Nephron (organoid): ENCODE measurements around the gene DYNLT3.

Source experiments
- H3K27ac Mint-ChIP-seq, 3 experiments: 2 replicates each; pipeline ENCODE4 v1.8.0; 2020; ENCODE audit warnings: mixed read lengths in 3 of 3, mild to moderate bottlenecking in 2 of 3, moderate library complexity in 1 of 3
- H3K27me3 Mint-ChIP-seq: 2 replicates; pipeline ENCODE4 v1.8.0; 2021; ENCODE audit warnings: low read depth, mild to moderate bottlenecking, moderate library complexity, mixed read lengths
- H3K36me3 Mint-ChIP-seq: 2 replicates; pipeline ENCODE4 v1.8.0; 2020; ENCODE audit warnings: low read depth, mixed read lengths
- H3K4me1 Mint-ChIP-seq: 2 replicates; pipeline ENCODE4 v1.8.0; 2020; ENCODE audit warnings: mixed read lengths
- H3K4me3 Mint-ChIP-seq, 3 experiments: 2 replicates each; pipeline ENCODE4 v1.8.0; 2020; ENCODE audit warnings: mild to moderate bottlenecking in 3 of 3, mixed read lengths in 3 of 3, moderate library complexity in 2 of 3
- H3K9me3 Mint-ChIP-seq: 2 replicates; pipeline ENCODE4 v1.8.0; 2020; ENCODE audit warnings: mixed read lengths
- TF ChIP-seq, protein P1 (sequence below), 3 experiments: fragments of 200-600 bp; sonication (generic); IDR thresholded peaks; one replicate each; pipeline ENCODE4 v1.5.0; 2021; ENCODE audit warnings: antibody characterized with exemption in 3 of 3; ENCODE audit not compliant: unreplicated experiment in 3 of 3

The DYNLT3 gene

DNA sequence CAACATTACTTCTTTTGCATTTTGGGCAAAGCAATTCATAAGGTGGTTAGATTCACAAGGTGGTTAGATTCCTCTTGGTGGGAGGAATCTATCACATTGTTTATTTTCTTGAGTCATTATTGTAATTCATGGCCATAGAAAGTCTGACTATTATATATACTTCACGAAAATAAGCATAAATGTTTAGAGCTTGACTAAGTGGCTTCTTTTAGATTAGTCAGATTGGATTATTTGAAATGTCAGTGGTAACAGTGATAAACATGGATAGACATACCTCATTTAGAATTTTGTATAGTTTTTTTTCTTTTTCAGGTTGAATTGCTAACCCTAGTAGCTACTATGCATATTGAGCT, 24.9 kb upstream of the DYNLT3 start:
- Mint-ChIP-seq H3K27ac (no peak overlapping the region), H3K36me3 (no peaks in the 10 kb centered on the region), H3K27me3 (no peaks in the 10 kb centered on the region), H3K9me3 (peaks cover 16% of the 10 kb centered on the region), H3K4me1 (peaks cover 4% of the 10 kb centered on the region), H3K4me3 (no peak overlapping the region)
- TF ChIP-seq, protein P1, sequence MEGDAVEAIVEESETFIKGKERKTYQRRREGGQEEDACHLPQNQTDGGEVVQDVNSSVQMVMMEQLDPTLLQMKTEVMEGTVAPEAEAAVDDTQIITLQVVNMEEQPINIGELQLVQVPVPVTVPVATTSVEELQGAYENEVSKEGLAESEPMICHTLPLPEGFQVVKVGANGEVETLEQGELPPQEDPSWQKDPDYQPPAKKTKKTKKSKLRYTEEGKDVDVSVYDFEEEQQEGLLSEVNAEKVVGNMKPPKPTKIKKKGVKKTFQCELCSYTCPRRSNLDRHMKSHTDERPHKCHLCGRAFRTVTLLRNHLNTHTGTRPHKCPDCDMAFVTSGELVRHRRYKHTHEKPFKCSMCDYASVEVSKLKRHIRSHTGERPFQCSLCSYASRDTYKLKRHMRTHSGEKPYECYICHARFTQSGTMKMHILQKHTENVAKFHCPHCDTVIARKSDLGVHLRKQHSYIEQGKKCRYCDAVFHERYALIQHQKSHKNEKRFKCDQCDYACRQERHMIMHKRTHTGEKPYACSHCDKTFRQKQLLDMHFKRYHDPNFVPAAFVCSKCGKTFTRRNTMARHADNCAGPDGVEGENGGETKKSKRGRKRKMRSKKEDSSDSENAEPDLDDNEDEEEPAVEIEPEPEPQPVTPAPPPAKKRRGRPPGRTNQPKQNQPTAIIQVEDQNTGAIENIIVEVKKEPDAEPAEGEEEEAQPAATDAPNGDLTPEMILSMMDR (IDR thresholded peaks at IDR 0.05; ENCODE audit: unreplicated experiment in 3 of 3): no peak

DNA sequence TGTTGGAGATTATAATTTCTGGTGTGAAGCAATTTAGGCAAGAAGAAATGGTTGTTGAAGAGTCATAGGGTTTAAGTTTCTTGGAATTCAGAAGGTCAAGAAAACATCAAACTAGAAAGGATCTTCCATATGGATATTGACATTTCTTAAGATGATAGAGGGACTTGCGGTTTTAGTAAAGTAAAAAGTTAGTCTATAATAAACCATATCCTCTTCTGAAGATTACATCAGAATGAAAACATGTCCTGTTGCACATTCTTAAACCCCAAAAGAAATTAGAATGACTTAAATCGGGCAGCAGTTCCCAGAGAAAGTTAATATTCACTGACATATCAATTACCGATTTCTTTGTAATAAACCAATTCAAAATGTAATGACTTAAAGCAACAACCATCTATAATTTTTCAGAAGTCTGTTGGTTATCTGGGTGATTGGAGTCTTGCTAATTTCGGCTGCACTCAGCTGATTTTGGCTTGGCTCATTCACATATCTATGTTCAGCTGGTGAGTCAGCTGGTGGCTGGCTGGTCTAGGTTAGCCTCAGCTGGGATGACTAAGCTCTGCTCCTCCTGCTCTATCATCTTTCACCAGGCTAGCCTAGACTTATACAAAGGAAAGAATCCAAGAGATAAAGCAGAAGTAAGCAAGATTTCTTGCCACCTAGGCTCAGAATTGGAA, 24.4 kb upstream of the DYNLT3 start:
- Mint-ChIP-seq H3K27ac (no peak overlapping the region), H3K36me3 (no peaks in the 10 kb centered on the region), H3K4me1 (peaks cover 4% of the 10 kb centered on the region), H3K4me3 (no peak overlapping the region), H3K27me3 (no peaks in the 10 kb centered on the region), H3K9me3 (peaks cover 20% of the 10 kb centered on the region)
- TF ChIP-seq, protein P1 (IDR thresholded peaks at IDR 0.05; ENCODE audit: unreplicated experiment in 3 of 3): no peak

DNA sequence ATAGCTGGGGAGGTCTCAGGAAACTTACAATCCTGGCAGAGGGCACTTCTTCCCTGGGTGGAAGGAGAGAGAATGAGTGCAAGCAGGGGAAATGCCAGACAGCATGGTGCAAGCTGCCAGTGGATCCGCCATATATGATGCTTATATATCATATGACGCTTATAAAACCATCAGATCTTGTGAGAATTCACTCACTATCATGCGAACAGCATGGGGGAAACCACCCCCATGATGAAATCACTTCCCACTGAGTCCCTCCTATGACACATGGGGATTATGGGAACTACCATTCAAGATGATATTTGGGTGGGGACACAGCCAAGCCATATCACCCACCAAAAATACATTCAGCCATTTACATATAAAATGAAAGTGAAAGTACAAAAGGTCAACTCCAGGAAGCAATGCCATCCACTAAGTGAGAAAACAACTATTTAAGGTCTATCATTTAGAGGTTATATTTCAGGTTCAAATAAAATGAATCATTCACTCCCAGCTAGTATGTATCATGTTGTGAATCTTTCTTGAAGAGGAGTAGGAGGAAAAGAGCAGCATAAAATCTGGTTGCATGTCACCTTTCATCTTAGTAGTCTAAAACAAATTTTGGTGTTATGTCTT, 20.3 kb upstream of the DYNLT3 start:
- TF ChIP-seq, protein P1 (IDR thresholded peaks at IDR 0.05; ENCODE audit: unreplicated experiment in 3 of 3): no peak
- H3K27ac Mint-ChIP-seq: no peak overlapping the region
- H3K27me3 Mint-ChIP-seq: no peaks in the 10 kb centered on the region
- no peaks in the 10 kb centered on the region for H3K36me3 Mint-ChIP-seq
- peaks cover 4% of the 10 kb centered on the region for H3K4me1 Mint-ChIP-seq
- H3K4me3 Mint-ChIP-seq: no peak overlapping the region
- peaks cover 19% of the 10 kb centered on the region for H3K9me3 Mint-ChIP-seq

DNA sequence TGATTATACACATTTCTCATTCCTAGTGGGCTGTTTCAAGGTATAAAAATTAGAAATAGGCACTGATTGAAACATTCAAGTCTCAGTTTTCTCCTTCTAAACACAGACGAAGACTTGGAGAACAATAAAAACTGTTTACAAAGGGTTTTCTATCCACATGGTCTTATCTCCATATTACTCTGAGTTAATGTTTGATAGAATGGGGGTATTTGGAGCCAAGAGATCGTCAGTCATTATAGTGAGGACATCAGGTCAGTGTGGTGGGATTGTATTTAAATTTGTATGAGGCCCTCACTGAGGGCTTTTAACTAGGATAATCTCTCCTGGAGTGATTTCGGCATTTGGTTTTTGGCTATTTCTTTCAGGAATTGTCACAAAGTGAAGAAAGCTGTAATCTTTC, 16.4 kb upstream of the DYNLT3 start:
- peak overlapping the region in 2 of 3 experiments; percentile 45 to 62 for H3K27ac Mint-ChIP-seq
- H3K9me3 Mint-ChIP-seq: peaks cover 12% of the 10 kb centered on the region
- no peaks in the 10 kb centered on the region for H3K27me3 Mint-ChIP-seq
- TF ChIP-seq, protein P1 (IDR thresholded peaks at IDR 0.05; ENCODE audit: unreplicated experiment in 3 of 3): no peak
- H3K4me3 Mint-ChIP-seq: no peak overlapping the region
- no peaks in the 10 kb centered on the region for H3K36me3 Mint-ChIP-seq
- peaks cover 16% of the 10 kb centered on the region for H3K4me1 Mint-ChIP-seq

DNA sequence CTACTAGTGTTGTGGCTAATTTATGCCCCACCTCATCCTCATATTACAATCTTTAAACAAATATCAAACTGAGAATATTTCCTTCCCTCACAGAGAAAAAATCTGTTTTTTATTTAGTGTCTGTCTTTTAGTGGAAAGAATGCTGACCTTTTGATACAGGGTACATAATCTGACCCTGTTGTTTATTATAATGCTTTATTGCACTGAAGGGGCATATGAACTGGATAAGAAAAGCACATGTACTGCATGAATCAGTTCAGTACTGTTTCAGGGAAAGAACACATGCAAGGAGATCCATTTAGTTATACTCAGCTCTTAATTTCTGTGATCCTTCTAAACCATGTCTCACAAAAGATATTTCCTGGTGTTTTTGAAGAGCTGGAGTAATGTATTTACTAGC, 15.5 kb upstream of the DYNLT3 start:
- TF ChIP-seq, protein P1 (IDR thresholded peaks at IDR 0.05; ENCODE audit: unreplicated experiment in 3 of 3): no peak
- no peaks in the 10 kb centered on the region for H3K27me3 Mint-ChIP-seq
- H3K4me3 Mint-ChIP-seq: no peak overlapping the region
- peaks cover 16% of the 10 kb centered on the region for H3K4me1 Mint-ChIP-seq
- peaks cover 8% of the 10 kb centered on the region for H3K9me3 Mint-ChIP-seq
- peak overlapping the region; percentile 14 to 76 (median 62) for H3K27ac Mint-ChIP-seq
- no peaks in the 10 kb centered on the region for H3K36me3 Mint-ChIP-seq

DNA sequence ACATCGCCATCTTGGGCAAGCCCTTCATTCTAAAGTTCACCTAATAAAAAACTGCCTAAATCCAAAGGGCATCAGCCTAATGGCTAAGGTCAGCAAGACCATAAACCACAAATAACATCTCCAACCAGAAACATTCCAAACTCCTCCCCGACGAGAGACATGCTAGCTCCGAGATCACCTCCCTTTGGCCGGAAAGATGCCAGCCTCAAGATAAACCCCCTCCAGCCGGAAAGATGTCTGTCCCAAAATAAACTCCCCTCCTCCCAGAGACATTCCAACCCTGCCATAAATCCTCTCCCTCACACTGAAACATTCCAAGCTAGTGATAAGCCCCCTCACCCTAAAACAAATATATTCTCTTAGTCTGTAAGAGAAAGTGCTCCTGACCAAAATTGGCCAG, 13.3 kb upstream of the DYNLT3 start:
- Mint-ChIP-seq H3K36me3 (no peaks in the 10 kb centered on the region), H3K9me3 (peaks cover 2% of the 10 kb centered on the region)

More for the DNA sequence above, 13.3 kb upstream of the DYNLT3 start:
- no peaks in the 10 kb centered on the region for H3K27me3 Mint-ChIP-seq
- H3K4me1 Mint-ChIP-seq: peaks cover 16% of the 10 kb centered on the region
- TF ChIP-seq, protein P1 (IDR thresholded peaks at IDR 0.05; ENCODE audit: unreplicated experiment in 3 of 3): no peak
- no peak overlapping the region for H3K4me3 Mint-ChIP-seq
- H3K27ac Mint-ChIP-seq: peak overlapping the region in 2 of 3 experiments; percentile 5 to 41
